ENCODE data around the gene DPF1. TPM values are rescaled to one million over a fixed set of nuclear protein-coding genes. Genes with fewer than 3 reads are reported as not detected.

DPF1 gene
- polyA plus RNA-seq, 1 donor (not counting 4 experiments of a cell fraction or from before 2014, with no cell fraction given) = 1.5 TPM

GRCh38 chr19:38203197-38203596, 20.8 kb downstream of the DPF1 start:
- H3K9me3 ChIP-seq (ENCODE audit: control insufficient read depth, low read depth, low read length) = no peaks in the 10 kb centered on the region
- H3K27me3 ChIP-seq (ENCODE audit: control insufficient read depth, extremely low read depth, insufficient read depth, low read length) = no peaks in the 10 kb centered on the region
- DNase-seq (ENCODE audit: low read depth, low spot score) (no peak), FAIRE-seq (no peak)
- no peaks in the 10 kb centered on the region for H4K20me1 ChIP-seq (ENCODE audit: control insufficient read depth, extremely low read depth, insufficient read depth, low read length)
- dilution Hi-C loops (cut with MboI; ENCODE audit: extremely low pct_ligation_motif_present, low sequenced_read_pairs) = no loop called here
- no peak overlapping the region for H3K27ac ChIP-seq (ENCODE audit: control insufficient read depth, insufficient read depth, low read length)
- H3K9me1 ChIP-seq (ENCODE audit: control insufficient read depth, extremely low read depth, insufficient read depth, low read length) = no peaks in the 10 kb centered on the region
- no peak overlapping the region for H2AFZ ChIP-seq (ENCODE audit: control insufficient read depth, low read length)
- H3K4me2 ChIP-seq (ENCODE audit: control insufficient read depth, extremely low read depth, insufficient read depth, low read depth, low read length) = no peak overlapping the region
- H3K79me2 ChIP-seq (ENCODE audit: control insufficient read depth, insufficient read depth, low read length) = no peaks in the 10 kb centered on the region
- H3K36me3 ChIP-seq (ENCODE audit: control insufficient read depth in 2 of 2, extremely low read depth in 1 of 2, insufficient read depth in 2 of 2, low read length in 2 of 2) = peaks cover 6 to 30% of the 10 kb centered on the region in 2 experiments
- no peak overlapping the region for H3K4me3 ChIP-seq (ENCODE audit: control insufficient read depth in 2 of 3, extremely low read depth in 1 of 3, insufficient read depth in 2 of 3, low read depth in 1 of 3, low read length in 3 of 3)
- H3K9ac ChIP-seq (ENCODE audit: control insufficient read depth, extremely low read depth, insufficient read depth, low read length) = no peak overlapping the region
- TF ChIP-seq CTCF (optimal IDR thresholded peaks at IDR 0.05 in 1 of 3, IDR thresholded peaks at IDR 0.05 in 1 of 3, conservative IDR thresholded peaks at IDR 0.05 in 1 of 3; ENCODE audit: extremely low read depth in 1 of 3, insufficient read depth in 2 of 3, low read length in 3 of 3) (no peak), EZH2 (IDR thresholded peaks at IDR 0.05; ENCODE audit: low read length) (no peak)
- H3K4me1 ChIP-seq (ENCODE audit: control insufficient read depth, extremely low read depth, insufficient read depth, low read length) = no peaks in the 10 kb centered on the region

- Histone ChIP-seq H3K9me1 (ENCODE audit: control insufficient read depth, extremely low read depth, insufficient read depth, low read length) (no peaks in the 10 kb centered on the region), H3K4me3 (ENCODE audit: control insufficient read depth in 2 of 3, extremely low read depth in 1 of 3, insufficient read depth in 2 of 3, low read depth in 1 of 3, low read length in 3 of 3) (no peak overlapping the region), H4K20me1 (ENCODE audit: control insufficient read depth, extremely low read depth, insufficient read depth, low read length) (no peaks in the 10 kb centered on the region), H3K27me3 (ENCODE audit: control insufficient read depth, extremely low read depth, insufficient read depth, low read length) (no peaks in the 10 kb centered on the region), H3K9me3 (ENCODE audit: control insufficient read depth, low read depth, low read length) (no peaks in the 10 kb centered on the region), H3K36me3 (ENCODE audit: control insufficient read depth in 2 of 2, extremely low read depth in 1 of 2, insufficient read depth in 2 of 2, low read length in 2 of 2) (peaks cover 7 to 32% of the 10 kb centered on the region in 2 experiments), H3K79me2 (ENCODE audit: control insufficient read depth, insufficient read depth, low read length) (no peaks in the 10 kb centered on the region), H2AFZ (ENCODE audit: control insufficient read depth, low read length) (no peak overlapping the region), H3K4me2 (ENCODE audit: control insufficient read depth, extremely low read depth, insufficient read depth, low read depth, low read length) (no peak overlapping the region), H3K4me1 (ENCODE audit: control insufficient read depth, extremely low read depth, insufficient read depth, low read length) (no peaks in the 10 kb centered on the region), H3K9ac (ENCODE audit: control insufficient read depth, extremely low read depth, insufficient read depth, low read length) (no peak overlapping the region), H3K27ac (ENCODE audit: control insufficient read depth, insufficient read depth, low read length) (no peak overlapping the region)
- FAIRE-seq (no peak), DNase-seq (ENCODE audit: low read depth, low spot score) (no peak)
- dilution Hi-C loops (cut with MboI; ENCODE audit: extremely low pct_ligation_motif_present, low sequenced_read_pairs) = no loop called here
- TF ChIP-seq CTCF (optimal IDR thresholded peaks at IDR 0.05 in 1 of 3, IDR thresholded peaks at IDR 0.05 in 1 of 3, conservative IDR thresholded peaks at IDR 0.05 in 1 of 3; ENCODE audit: extremely low read depth in 1 of 3, insufficient read depth in 2 of 3, low read length in 3 of 3) = no peak
- no peak for TF ChIP-seq EZH2 (IDR thresholded peaks at IDR 0.05; ENCODE audit: low read length)
Measured at GRCh38 chr19:38202504-38202903, 21.5 kb downstream of the DPF1 start.
